MM.1S (cell line): Measurements from ENCODE around the gene SPTBN2.

ENCODE experiments used
- DNase-seq: peaks from one replicate; pipeline ENCODE4 v3.0.0-alpha.2; 2015
- H2AFZ ChIP-seq: fragments of 300-600 bp; sonication (generic); 2 replicates; pipeline ENCODE4 v1.6.0; 2016; ENCODE audit warnings: antibody characterized with exemption, low read length
- H3F3A ChIP-seq: fragments of 300-600 bp; sonication (generic); 2 replicates; pipeline ENCODE4 v1.6.1; 2016; ENCODE audit warnings: mild to moderate bottlenecking, antibody characterized with exemption, low read length, moderate library complexity, mixed read lengths; ENCODE audit not compliant: insufficient read depth
- H3K27ac ChIP-seq: fragments of 300-600 bp; sonication (generic); 2 replicates; pipeline ENCODE4 v1.5.1; 2016; ENCODE audit warnings: mild to moderate bottlenecking, low read length
- H3K27me3 ChIP-seq: fragments of 300-600 bp; sonication (generic); replicated peaks from 2 replicates; pipeline ENCODE4 v1.6.0; 2016; ENCODE audit warnings: low read length; ENCODE audit not compliant: insufficient read depth
- H3K36me3 ChIP-seq: fragments of 300-600 bp; sonication (generic); replicated peaks from 2 replicates; pipeline ENCODE4 v1.6.1; 2016; ENCODE audit warnings: mild to moderate bottlenecking, low read length, mixed read lengths; ENCODE audit not compliant: insufficient read depth
- H3K4me1 ChIP-seq: fragments of 300-600 bp; sonication (generic); 2 replicates; pipeline ENCODE4 v1.6.1; 2016; ENCODE audit warnings: low read length, mixed read lengths
- H3K4me2 ChIP-seq: fragments of 300-600 bp; sonication (generic); 2 replicates; pipeline ENCODE4 v1.6.0; 2016; ENCODE audit warnings: low read depth, low read length
- H3K4me3 ChIP-seq: fragments of 300-600 bp; sonication (generic); 2 replicates; pipeline ENCODE4 v1.5.1; 2016; ENCODE audit warnings: low read length, mixed read lengths
- H3K79me2 ChIP-seq: fragments of 300-600 bp; sonication (generic); 2 replicates; pipeline ENCODE4 v1.6.1; 2016; ENCODE audit warnings: mixed run types, low read length, mixed read lengths
- H3K9ac ChIP-seq: fragments of 300-600 bp; sonication (generic); 2 replicates; pipeline ENCODE4 v1.6.1; 2016; ENCODE audit warnings: low read length, mixed read lengths
- H3K9me2 ChIP-seq: fragments of 300-600 bp; sonication (generic); replicated peaks from 2 replicates; pipeline ENCODE4 v1.6.1; 2016; ENCODE audit warnings: mild to moderate bottlenecking, low read length, mixed read lengths; ENCODE audit not compliant: insufficient read depth
- H3K9me3 ChIP-seq: fragments of 300-600 bp; sonication (generic); replicated peaks from 2 replicates; pipeline ENCODE4 v1.6.1; 2016; ENCODE audit warnings: mild to moderate bottlenecking, low read length, mixed read lengths; ENCODE audit not compliant: insufficient read depth
- H4K20me1 ChIP-seq: fragments of 300-600 bp; sonication (generic); 2 replicates; pipeline ENCODE4 v1.6.1; 2016; ENCODE audit warnings: mild to moderate bottlenecking, low read length, moderate library complexity, mixed read lengths; ENCODE audit not compliant: insufficient read depth
- EZH2 ChIP-seq: fragments of 300-600 bp; sonication (generic); optimal IDR thresholded peaks from 2 replicates; pipeline ENCODE3; 2017; ENCODE audit warnings: low read depth, mild to moderate bottlenecking, antibody characterized with exemption, low read length, mixed read lengths
- EZH2phosphoT487 ChIP-seq: fragments of 300-600 bp; sonication (generic); IDR thresholded peaks from 2 replicates; pipeline ENCODE4 v1.6.1; 2018; ENCODE audit warnings: antibody characterized with exemption, low read length
- TF ChIP-seq, protein P1 (sequence below): fragments of 300-600 bp; sonication (generic); IDR thresholded peaks from 2 replicates; pipeline ENCODE4 v1.5.1; 2016; ENCODE audit warnings: antibody characterized with exemption, low read length, mixed read lengths

SPTBN2 gene

DNA sequence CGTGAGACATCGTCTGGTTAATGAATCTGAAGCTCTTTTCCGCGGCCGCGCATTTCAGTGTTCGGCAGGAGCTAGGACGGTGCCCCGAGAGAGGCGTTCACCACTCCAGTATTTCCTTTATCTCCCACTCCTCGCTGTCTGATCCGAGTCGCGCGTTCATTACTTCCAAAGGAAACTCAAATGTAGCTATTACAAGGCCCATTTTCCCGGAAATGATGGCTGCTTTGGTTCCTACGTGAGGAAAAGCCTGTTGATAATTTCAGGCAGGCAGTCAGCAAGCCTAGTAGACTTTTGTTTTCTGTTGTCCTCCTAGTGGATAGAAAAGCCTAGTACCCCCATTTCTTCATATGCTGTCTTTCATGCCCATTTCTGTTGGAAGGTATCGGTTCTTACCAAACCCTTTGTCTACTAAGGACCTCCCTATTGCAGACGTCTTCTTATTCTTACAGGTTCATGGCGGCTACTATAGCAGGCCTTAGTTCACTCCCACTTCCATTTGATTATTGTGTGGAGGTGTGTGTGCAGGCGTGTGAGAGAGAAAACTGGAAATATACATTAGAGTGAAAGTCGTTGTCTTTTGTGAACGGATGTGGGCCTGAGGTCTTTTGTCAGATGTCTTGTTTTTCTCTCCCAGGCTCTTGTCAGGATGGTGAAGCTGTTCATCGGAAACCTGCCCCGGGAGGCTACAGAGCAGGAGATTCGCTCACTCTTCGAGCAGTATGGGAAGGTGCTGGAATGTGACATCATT, 89.8 kb downstream of the SPTBN2 start:
- Histone ChIP-seq H3K27ac (peak overlapping the region; percentile 66; the same call in 1 of the 2 replicates), H3K36me3 (peaks cover 32% of the 10 kb centered on the region), H3K9me2 (no peaks in the 10 kb centered on the region), H3K4me3 (peak overlapping the region; percentile 89), H3K9ac (peak overlapping the region; percentile 87), H2AFZ (no peak overlapping the region), H3K79me2 (peaks cover 98% of the 10 kb centered on the region), H3K4me1 (peaks cover 31% of the 10 kb centered on the region), H4K20me1 (peaks cover 40% of the 10 kb centered on the region), H3K9me3 (no peaks in the 10 kb centered on the region), H3K4me2 (peak overlapping the region; percentile 61), H3F3A (peaks cover 24% of the 10 kb centered on the region), H3K27me3 (no peaks in the 10 kb centered on the region)
- TF ChIP-seq, protein P1, sequence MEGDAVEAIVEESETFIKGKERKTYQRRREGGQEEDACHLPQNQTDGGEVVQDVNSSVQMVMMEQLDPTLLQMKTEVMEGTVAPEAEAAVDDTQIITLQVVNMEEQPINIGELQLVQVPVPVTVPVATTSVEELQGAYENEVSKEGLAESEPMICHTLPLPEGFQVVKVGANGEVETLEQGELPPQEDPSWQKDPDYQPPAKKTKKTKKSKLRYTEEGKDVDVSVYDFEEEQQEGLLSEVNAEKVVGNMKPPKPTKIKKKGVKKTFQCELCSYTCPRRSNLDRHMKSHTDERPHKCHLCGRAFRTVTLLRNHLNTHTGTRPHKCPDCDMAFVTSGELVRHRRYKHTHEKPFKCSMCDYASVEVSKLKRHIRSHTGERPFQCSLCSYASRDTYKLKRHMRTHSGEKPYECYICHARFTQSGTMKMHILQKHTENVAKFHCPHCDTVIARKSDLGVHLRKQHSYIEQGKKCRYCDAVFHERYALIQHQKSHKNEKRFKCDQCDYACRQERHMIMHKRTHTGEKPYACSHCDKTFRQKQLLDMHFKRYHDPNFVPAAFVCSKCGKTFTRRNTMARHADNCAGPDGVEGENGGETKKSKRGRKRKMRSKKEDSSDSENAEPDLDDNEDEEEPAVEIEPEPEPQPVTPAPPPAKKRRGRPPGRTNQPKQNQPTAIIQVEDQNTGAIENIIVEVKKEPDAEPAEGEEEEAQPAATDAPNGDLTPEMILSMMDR: 0 out of 2 replicates have a peak, but pooled peaks have one; percentile 14
- TF ChIP-seq EZH2phosphoT487: no peak
- peak; percentile 20 for DNase-seq

DNA sequence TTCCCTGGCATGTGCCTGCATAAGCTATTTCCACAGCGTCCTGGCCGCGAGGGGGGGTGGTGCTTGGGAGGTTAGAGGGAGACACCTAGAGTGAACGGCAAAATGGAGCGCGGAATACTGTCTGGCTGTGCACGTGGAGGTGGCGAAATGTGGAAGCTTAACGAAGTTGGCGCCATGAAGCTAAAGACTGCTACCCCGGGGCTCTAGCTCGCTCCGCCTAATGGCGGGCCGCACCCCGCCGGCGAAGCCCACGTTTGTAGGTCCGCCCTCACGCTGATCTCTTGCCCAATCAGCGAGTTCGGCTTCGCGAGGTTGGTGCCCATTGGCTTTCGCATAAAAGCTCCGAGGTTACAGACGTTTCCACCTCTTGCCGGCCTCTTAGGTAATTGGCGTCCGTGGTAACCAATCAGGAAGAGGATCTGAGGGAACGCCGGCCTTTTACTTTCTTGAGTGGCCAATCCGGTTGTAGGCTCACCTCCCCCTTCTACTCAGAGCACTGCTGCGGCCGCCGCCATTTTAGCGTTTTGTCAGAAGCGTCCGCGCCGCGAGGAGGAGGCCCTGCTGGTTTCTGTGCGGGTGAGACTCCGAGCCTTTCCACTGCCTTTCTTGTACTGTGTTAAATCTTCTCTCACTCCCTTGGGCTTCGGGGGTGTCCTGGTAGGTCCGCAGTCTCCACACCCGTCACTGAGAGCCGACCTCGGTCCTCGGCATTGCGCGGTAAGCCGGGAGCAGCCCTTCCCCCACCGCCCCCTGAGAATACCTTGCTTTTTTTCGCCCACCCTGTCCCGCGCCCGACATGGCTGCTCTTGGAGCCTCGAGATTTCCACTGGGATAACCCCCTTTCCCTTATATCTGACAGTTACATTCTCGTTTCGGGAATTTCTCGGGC, 90.6 kb downstream of the SPTBN2 start, which contains the start of gene RBM4:
RBM4 (plus strand) TSS at position 527 of the 889 bp plus-strand sequence. CDS start 1,009 bp downstream, outside the sequence.
- no peaks in the 10 kb centered on the region for H3K9me2 ChIP-seq
- H3K4me3 ChIP-seq: peak within 1 kb of the TSS; percentile 89
- peak; percentile 100 for DNase-seq
- H2AFZ ChIP-seq: peak within 1 kb of the TSS; percentile 50
- H3K9me3 ChIP-seq: no peaks in the 10 kb centered on the region
- H3K27ac ChIP-seq: peak within 1 kb of the TSS; percentile 66
- no peaks in the 10 kb centered on the region for H3K27me3 ChIP-seq
- H3F3A ChIP-seq: peaks cover 27% of the 10 kb centered on the region
- peaks cover 34% of the 10 kb centered on the region for H4K20me1 ChIP-seq
- H3K4me1 ChIP-seq: peaks cover 31% of the 10 kb centered on the region
- peaks cover 27% of the 10 kb centered on the region for H3K36me3 ChIP-seq
- peaks cover 98% of the 10 kb centered on the region for H3K79me2 ChIP-seq
- TF ChIP-seq EZH2: no peak
- TF ChIP-seq, protein P1: no peak; the same call in 1 of the 2 replicates
- no peak for TF ChIP-seq EZH2phosphoT487
- peak within 1 kb of the TSS; percentile 87 for H3K9ac ChIP-seq
- peak within 1 kb of the TSS; percentile 94 for H3K4me2 ChIP-seq

DNA sequence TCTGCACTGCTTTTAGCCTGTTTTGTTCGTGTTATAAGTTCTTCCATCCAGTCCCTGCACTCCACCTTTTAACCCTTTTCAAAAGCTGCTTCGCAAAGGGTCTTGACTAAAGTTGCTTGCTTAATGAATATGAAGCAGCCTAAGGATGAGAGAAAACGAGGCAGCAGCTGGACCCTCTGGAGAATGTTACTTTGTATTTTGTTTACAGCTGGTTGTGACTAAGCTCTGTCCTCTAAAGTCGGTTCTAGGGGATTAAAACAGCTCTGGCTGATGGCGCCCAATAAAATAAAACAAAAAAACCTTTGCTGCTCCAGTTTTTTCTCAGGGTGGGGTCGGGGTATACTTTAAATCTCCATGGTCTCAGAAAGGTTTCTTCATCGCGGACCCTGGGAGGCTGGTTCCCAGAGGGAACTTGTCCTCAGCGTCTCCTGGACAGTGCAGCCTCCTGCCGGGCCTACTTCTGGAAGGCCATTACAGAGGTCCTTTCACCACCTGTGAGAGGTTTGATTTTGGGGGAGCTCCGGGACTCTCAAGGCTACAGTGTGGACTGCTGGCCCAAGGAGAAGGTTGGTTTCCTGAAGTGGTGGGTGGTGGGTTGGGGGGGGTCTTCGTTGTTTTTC, 91.3 kb downstream of the SPTBN2 start:
- Histone ChIP-seq H3K27me3 (no peaks in the 10 kb centered on the region), H3K27ac (peak overlapping the region; percentile 55; the same call in 1 of the 2 replicates), H4K20me1 (peaks cover 33% of the 10 kb centered on the region), H3K9me2 (no peaks in the 10 kb centered on the region), H3F3A (peaks cover 27% of the 10 kb centered on the region), H2AFZ (peak overlapping the region; percentile 50), H3K9ac (peak overlapping the region; percentile 35; the same call in 1 of the 2 replicates), H3K4me3 (peak overlapping the region; percentile 63), H3K9me3 (no peaks in the 10 kb centered on the region), H3K79me2 (peaks cover 98% of the 10 kb centered on the region), H3K4me2 (peak overlapping the region; percentile 94), H3K4me1 (peaks cover 31% of the 10 kb centered on the region), H3K36me3 (peaks cover 20% of the 10 kb centered on the region)
- TF ChIP-seq, protein P1: no peak
- TF ChIP-seq EZH2 (no peak), EZH2phosphoT487 (no peak)
- DNase-seq: no peak
